Erythroblast (primary cell): ENCODE data around the gene UBN2.

ENCODE experiments used
- GATA1 ChIP-seq: IDR thresholded peaks from 2 replicates; pipeline ENCODE4 v1.6.1; 2011; ENCODE audit warnings: low read depth, mild to moderate bottlenecking, control low read depth, low read length, moderate library complexity
- POLR2A ChIP-seq: IDR thresholded peaks from 2 replicates; pipeline ENCODE4 v1.6.1; 2011; ENCODE audit warnings: mild to moderate bottlenecking, low read length

DNA sequence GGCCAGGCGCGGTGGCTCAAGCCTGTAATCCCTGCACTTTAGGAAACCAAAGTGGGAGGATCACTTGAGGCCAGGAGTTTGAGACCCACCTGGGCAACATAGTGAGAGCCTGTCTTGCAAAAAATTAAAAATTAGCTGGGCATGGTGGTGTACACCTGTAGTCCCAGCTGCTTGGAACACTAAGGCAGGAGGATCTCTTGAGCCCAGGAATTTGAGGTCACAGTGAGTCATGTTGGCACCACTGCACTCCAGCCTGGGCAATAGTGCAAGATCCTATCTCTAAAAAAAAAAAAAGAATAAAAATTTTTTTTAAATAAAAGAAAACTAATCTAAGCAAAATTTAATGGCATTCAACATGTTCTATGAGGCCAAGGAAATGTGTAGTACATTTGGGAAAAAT lies 44.9 kb upstream of the UBN2 start:
- TF ChIP-seq POLR2A = no peak
- TF ChIP-seq GATA1 = no peak
